Amygdala (tissue), 56 donors: Measurements from ENCODE around the gene GTF2IRD1.
"Not testable (repeated sequence)": the region's sequence is repeated elsewhere in the genome, so short reads cannot be mapped to it uniquely, and the experiment has no call there.

Experiments used
- DNase-seq, 56 donors: peaks; one replicate each; lab custom pipeline; 2025; lab: John Stamatoyannopoulos, UW

GTF2IRD1 gene

DNA sequence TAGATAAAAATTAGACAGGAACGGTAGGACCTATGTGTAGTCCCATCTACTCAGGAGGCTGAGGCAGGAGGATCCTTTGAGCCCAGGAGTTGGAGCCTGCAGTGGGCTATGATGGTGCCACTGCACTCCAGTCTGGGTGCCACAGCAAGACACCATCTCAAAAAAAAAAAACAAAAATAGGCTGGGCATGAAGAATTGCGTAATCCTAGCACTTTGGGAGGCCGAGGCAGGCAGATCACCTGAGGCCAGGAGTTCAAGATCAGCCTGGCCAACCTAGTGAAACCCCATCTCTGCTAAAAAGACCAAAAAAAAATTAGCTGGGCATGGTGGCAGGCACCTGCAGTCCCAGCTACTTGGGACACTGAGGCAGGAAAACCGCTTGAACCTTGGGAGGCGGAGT is 88.2 kb downstream of the GTF2IRD1 start:
- not testable (repeated sequence) for DNase-seq

DNA sequence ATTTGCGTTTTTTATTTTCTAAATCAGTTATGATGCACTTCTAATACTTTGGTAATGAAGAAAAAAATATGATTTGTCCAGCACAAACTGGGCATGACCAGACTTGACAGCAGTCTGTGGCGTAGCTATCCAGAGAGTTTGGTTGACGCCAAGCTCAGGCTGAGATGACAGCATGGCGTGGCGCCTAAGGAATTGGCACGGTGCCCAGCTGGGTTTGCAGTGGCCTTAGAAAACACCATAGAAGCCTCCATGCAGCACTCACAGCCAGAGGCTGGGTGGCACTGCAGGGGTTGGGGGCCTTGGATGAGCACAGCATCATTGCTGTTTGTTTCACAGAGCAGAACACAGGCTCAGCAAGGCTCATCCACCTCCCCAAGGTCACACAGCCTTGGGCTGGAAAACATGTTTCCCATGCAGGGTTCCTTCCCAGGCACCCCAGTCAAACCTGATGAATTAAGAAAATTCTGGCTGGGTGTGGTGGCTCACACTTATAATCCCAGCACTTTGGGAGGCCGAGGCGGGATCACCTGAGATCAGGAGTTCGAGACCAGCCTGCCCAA is 88.9 kb downstream of the GTF2IRD1 start:
- DNase-seq: peak in 37 of 56 donors; percentile 1 to 77 (median 19)

DNA sequence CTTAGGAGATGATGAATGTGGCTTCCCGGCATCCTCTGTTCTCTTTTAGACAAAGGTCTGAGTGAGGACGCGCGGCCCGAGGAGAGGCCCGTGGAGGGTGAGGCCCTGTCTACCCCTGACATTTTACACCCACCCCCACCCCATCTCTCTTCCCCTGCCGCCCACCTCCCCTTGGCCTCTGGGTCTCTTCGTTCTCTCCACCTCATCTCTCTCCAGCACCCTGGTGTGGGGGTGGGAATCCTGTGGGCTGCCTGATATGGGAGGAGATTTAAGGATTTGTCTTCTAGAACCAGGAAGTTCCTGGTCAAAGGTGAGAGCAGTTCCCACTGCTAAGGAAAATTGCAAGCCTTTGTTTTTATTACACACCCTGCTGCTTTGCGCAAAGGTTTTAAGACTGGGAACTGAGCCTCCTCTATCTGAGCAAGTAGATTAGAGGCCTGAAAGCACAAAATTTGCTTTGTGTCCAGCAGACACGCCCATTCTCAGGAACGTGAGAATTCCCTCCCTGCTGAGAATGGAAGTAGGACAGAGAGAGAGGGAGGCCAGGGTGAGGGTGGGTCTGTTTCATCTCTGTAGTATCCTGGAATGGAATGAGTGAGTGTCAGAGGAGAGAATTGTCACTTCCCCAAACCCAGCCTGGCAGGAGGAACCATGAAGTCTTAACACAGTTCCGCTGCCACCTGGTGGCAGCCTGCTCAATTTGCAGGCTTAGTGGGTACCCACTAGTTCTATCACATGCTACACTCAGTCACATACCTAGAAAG is 91.2 kb downstream of the GTF2IRD1 start:
- no peak for DNase-seq

DNA sequence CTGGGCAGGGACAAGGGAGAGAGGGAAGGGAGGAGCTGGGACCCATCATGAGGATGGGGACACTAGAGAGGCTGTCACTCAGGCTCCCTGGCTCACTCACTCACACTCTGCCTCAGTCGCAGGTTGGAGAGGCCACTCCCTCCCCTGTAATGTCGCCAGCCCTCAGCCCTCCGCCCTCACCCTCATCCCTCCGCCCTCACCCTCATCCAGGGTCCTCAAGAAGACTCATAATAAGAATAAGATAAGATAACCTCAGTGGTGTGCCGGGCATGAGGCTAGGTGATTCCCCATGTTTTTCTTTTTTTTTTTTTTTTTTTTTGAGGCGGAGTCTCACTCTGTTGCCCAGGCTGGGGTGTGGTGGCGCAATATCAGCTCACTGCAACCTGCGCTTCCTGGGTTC is 92.2 kb downstream of the GTF2IRD1 start:
- DNase-seq: no peak

- DNase-seq: peak in 4 of 56 donors; percentile 4 to 36 (median 10)
Measured at GRCh38 chr7:74553596-74554012, 99.9 kb downstream of the GTF2IRD1 start.

DNA sequence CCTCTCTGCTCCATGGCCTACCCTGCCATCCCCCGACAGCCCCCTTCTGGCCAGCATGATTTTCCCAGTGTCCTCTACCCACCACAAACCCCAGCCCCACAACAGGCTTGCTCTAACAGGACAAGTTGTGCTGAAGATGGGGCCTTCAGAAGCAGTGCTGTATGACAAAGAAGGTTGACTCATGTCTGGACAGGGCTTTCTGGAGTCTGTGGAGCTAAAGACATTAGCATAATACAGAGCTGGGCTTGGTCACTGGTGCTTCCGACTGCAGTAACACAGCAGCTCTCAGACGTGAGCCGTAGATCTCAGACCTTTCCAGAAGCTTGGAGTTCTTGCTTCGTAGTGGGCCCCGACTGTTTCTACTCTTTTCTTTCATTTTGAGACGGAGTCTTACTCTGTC is 100.5 kb downstream of the GTF2IRD1 start:
- no peak for DNase-seq

GRCh38 chr7:74560086-74560719 is 106.5 kb downstream of the GTF2IRD1 start:
- no peak for DNase-seq

DNA sequence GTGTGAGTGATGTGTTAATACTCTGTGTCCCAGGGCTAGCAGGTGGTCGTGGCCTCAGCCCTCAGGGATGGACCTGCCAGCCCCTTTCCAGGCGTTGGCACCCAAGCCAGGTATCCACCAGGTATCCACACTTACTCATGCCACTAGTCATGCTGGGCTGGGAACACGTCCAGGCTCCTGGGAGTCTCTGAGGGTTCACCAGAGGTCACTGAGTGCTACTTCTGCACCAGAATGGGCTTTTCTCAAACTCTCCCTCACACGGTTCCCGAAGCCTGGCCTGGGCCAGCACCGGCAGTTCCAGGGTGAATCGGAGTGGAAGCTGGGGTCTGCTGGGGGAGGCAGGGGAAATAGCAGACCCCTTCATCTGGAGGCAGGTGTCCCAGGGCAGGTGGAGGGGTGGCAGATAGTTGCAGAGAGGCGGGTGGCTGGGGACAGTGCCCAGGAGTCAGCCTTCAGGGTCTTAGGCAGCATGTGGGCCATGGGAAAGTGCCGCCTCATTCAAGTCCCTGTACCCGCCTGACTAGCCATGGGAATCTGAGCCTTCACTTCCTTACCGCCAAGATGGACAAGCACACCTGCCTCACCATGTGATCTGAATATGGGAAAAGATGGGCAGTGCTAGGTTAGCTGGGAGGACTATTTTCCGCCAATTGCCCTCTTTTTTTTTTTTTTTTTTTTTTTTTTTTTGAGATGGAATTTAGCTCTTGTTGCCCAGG is 108.3 kb downstream of the GTF2IRD1 start:
- DNase-seq: no peak

DNA sequence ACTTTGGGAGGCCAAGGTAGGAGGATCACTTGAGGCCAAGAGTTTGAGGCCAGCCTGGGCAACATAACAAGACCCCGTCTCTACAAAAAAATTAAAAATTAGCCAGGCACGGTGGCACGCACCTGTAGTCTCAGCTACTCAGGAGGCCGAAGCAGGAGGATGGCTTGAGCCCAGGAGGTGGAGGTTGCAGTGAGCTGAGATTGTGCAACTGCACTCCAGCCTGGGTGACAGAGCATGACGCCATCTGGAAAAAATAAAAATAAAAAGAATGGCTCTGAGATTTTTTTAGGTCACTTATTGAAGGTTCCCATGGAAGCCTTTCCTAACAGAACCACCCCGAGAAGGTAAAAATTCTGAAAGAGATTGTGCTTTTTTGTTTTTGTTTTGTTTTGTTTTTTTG is 109.9 kb downstream of the GTF2IRD1 start:
- not testable (repeated sequence) for DNase-seq

DNA sequence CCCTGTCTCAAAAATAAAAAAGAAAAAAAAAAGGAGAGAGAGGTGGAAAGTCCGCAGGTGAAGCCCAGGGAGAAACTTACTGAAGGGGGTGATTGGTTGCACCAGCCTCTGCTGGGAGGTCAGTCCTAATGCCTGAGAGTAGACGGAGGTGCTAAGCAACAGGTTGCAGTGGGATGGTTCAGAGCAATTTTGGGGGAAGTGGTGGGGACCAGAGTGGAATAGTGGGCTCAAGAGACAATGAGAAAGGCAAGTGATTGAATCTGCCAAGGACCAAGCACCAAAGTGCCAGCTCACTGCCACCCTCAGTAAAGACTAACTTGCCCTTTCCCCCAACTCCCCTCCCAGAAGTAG is 113.6 kb downstream of the GTF2IRD1 start:
- DNase-seq: no peak

GRCh38 chr7:74568658-74569057 is 115.0 kb downstream of the GTF2IRD1 start:
- DNase-seq: no peak

- peak in 4 of 56 donors; percentile 2 to 36 (median 15) for DNase-seq
Measured at GRCh38 chr7:74569501-74570075, 115.9 kb downstream of the GTF2IRD1 start.

GRCh38 chr7:74570533-74571156 is 116.9 kb downstream of the GTF2IRD1 start:
- peak in 1 of 56 donors; percentile 5 for DNase-seq

DNA sequence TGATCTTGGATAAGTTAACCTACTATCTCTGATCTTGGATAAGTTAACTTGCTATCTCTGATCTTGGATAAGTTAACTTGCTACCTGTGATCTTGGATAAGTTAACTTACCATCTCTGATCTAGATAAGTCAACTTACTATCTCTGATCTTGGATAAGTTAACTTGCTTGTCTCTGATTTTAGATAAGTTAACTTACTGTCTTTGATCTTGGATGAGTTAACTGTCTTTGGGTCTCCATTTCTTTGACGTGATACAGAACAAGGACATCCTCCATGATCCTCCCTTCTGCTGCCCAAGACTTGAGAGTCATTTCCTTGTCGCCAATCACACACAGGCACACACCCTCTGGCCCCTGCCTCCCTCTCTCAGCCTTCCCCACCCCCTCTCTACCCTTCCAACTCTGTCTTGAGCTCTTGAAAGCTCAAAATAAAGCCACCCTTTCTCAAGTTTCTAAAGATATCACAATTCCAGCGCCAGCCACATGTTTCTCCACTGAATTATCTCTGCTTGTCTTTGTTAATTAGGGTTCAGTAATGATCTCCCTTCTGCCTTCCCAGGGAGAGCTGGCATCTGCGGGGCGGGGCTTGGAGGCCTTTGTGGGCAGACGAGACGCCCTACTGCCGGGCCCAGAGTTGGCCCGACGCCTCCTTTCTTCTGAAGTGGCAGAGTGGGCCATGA is 118.7 kb downstream of the GTF2IRD1 start:
- DNase-seq: peak in 17 of 56 donors; percentile 4 to 39 (median 17)

- no peak for DNase-seq
Measured at GRCh38 chr7:74573512-74573911, 119.8 kb downstream of the GTF2IRD1 start.

GRCh38 chr7:74575083-74575784 is 121.5 kb downstream of the GTF2IRD1 start:
- DNase-seq: no peak

GRCh38 chr7:74575811-74576210 is 122.1 kb downstream of the GTF2IRD1 start:
- no peak for DNase-seq

GRCh38 chr7:74579800-74580685 is 126.3 kb downstream of the GTF2IRD1 start:
- DNase-seq: no peak
